HG03280 (cell line): ENCODE results near the gene BRAT1.

Source experiments
- ATAC-seq: cut with Tn5 transposase; IDR thresholded peaks from one replicate; pipeline ENCODE4 v1.9.1; 2021; ENCODE audit warnings: mild to moderate bottlenecking, moderate library complexity; ENCODE audit not compliant: unreplicated experiment

Gene BRAT1

DNA sequence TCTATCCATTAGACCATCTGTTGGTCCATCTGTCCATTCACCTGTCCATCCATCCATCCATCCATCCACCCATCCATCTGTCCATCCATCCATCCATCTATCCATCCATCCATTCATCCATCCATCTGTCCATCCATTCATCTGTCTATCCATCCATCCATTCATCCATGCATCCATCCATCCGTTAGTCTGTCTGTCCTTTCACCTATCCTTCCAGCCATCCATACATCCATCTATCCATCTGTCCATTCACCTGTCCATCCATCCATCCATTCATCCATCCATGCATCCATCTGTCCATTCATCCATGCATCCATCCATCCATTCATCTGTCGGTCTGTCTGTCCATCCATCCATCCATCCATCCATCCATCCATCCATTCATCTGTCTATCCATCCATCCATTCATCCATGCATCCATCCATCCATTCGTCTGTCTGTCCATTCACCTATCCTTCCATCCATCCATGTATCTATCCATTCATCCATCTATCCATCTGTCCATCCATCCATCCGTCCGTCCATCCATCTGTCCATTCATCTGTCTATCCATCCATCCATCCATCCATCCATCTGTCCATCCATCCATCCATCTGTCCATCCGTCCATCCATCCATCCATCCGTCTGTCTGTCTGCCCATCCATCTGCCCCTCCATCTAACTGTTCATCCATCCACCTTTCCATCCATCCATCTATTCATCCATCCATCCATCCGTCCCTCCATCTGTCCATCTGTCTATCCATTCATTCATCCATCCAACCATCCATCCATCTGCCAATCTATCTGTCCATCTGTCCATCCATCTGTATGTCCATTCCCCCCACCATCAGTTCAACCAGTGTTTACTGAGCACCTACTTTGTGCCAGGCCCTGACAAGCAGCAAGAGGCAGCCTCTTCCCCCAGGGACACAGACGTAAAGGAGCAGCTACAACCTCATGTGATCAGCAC, 40.6 kb downstream of the BRAT1 start:
- no peak for ATAC-seq

DNA sequence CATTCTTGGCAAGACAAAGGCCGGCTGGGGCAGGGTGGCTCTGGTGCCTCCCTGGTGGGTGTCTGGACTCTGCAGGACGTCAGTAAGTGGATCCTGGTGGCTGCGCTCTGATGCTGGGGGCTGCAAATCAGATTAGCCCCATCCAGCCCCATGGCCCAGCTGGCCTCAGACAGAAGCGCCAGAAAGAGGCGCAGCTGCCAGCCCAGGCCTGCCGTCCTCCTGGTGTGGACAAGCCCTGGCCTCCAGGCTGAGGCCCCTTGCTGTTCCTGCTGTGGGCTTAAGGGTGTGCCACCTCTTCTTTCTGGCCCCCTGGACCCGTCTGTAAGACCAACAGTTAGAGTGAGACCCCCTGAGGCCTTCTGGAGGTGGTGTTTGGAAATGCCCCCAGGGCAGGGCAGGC, 41.6 kb downstream of the BRAT1 start:
- no peak for ATAC-seq

GRCh38 chr7:2512713-2513112, 42.6 kb downstream of the BRAT1 start:
- no peak for ATAC-seq

DNA sequence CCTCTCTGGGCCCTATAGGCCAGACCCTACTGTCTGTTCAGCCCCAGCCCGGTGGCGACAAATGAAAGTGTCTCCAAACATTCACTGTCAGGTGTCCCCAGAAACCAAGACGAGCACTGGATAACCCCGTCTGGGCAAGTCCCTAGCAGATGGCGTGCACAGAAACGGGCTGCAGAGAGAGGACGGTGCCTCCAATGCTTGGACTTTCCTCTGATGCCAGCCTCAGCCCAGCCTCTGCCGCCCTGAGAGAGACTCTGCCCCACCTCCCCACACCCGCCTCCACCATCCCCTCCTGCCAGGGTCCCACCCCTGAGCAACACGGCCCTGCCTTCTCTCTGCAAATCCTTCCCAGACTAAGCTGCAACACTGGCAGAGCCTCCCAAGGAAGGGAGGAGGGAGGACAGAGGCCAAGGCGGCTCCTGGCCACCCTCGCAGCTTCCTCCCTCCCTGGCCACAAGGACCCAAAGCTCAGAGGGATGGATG, 43.1 kb downstream of the BRAT1 start:
- ATAC-seq: no peak

- ATAC-seq: no peak
Observed at GRCh38 chr7:2511769-2512168, 43.6 kb downstream of the BRAT1 start.

DNA sequence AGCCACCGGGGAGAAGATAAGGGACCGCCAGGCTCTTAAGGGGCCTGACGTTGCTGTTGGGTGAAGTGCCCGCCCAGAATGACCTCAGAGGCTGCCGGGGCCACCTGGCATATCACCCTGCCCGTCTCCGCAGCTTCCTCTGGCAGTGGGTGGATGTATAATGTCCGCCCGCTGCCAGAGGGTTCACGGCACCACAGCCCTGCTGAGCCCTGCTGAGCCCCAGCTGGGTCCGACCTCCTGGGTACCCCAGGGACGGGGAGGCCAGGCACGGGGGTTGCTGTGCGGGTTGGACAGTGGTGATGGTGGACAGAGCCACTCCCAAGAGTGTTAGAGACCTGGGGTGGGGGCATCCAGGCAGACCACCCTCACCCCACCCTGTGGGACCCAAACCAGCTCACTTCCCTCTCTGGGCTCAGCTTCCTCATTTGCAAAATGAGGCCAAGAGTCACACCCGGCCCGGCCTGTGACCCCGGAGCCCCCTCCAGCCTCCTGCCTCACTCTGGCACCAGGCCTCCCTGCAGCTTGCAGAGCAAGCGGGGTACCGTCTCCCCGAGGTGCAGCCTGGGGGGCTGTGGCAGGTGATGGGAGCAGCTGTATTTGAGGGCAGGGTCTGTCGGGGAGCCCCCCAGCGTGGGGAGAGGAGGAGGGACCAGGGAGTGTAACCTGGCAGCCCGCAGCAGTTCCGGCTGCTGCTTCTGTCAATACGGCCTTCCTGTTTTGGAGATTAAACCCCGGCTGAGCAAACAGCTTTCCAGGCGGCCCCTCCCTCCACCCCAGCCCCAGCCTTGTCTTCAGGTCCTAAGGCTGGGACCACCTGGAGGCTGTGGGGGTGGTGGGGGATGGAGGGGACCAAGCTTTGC, 44.2 kb downstream of the BRAT1 start:
- no peak for ATAC-seq

GRCh38 chr7:2510130-2510776, 45.1 kb downstream of the BRAT1 start:
- no peak for ATAC-seq

GRCh38 chr7:2509298-2509906, 45.9 kb downstream of the BRAT1 start:
- ATAC-seq: no peak

DNA sequence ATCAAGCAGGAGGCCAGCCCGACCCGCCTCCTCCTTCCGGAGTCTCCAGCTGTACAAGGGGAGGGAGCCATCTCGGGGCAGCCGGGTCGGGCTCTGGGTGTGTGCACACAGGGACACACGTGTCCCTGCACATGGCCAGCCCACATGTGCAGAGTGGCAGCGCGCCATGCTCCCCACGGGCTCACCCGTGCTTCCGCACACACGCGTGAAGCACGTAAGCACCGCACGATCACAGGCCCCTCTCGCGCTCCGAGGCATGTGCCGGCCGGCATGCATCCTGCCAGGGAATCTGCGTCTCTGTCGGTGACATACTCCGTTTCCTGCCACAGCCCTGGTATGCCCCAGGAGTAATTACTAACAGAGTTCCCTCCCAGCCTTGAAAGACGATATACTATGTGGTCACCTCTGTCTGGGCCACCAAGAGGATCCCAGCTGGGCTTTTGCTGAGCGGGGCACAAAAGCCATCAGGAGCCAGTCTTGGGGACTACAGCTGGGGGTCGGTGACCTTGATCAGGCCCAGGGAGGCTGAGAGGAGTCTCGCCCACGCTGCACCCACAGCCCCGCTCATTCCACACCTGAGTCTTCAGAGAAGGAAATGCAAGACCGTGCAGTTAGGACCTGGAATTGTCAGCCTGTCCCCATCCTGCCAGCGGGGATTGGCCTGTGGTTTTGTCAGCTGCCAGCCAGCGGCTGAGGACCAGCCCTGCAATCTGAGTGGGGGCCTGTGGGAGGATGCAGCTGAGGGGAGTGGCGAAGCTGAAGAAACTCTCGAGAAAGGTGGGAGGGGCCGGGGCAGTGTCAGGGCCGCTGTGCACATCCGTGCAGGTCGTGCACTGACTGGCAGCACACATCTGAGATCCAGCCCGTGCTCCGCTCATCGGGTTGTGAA, 46.8 kb downstream of the BRAT1 start:
- ATAC-seq: no peak

GRCh38 chr7:2507917-2508306, 47.4 kb downstream of the BRAT1 start:
- ATAC-seq: no peak

DNA sequence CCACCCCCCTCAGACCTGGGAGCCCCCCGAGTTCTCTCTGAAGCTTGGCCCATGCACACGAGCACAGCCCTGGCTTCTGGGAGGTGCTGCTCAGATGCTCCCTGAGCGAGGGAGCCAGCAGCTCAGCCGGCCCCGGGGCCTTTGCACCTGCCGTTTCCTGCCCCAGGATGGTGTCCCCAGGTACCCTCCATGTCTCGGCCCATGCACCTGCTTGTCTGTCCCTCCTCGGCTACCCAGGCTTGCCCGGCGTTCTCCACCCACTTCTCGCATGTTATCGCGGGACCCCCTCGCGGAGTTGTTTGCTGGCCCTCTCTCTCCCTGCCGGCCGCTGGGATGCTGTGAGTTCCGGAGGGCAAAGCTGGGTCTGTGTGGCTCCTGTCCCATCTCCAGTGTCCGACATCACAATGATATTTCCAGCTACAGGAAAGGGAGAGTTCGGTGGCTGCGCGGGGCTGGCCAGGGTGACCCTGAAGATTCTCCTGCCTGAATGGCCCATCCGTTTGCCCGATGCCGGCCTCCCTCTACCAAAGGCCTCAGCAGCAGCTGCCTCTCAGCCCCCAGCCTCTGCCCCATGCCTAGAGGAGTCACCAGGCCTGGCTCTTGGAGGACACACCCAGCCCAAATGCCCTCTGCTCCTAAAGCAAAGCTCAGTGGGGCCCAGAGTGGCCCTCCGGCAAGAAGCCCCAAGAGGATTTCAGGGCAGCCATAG, 48.0 kb downstream of the BRAT1 start:
- no peak for ATAC-seq

DNA sequence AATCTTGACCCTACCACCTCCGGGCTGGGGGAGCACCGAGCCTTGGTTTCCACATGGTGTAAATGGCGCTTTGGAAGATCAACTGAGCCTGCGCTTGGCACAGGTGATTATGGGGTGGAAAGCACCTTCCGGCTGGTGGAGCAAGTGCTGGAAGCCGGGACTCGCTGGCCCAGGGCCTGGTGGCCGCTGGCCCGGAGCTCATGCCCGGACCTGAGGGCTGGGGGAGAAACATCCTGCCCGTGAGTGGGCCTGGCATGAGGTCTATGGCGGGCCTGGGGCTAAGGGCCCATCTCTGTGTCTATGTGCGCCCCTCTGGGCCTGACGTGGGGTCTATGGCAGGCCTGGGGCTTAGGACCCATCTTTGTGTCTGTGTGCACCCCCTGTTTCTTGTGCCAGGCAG, 49.9 kb downstream of the BRAT1 start:
- ATAC-seq: no peak

DNA sequence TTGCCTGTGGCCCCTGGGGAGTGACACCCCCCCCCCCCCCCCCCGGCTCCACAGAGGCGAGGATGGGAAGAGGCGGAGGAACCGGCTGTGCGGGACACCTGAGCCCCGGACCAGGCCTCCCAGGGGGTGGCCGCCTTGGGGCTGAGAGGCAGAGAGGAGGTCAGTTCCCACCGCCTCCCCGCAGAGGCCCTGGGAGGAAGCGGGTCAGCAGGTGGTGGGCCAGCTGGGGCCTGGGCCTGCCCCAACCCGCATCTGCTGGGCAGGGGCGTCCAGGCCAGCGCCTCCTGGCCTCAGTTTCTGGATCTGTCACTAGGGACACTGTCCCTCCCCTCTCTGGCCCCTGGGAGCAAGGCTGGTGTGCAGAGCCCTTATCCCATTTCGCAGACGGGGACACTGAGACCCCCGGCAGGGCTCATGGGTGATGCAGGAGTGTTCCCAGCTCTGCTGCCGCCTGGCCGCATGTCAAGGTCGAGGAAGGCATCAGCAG, 50.4 kb downstream of the BRAT1 start:
- ATAC-seq: no peak

- ATAC-seq: no peak
Observed at GRCh38 chr7:2504128-2504888, 51.0 kb downstream of the BRAT1 start.

GRCh38 chr7:2503056-2503941, 52.0 kb downstream of the BRAT1 start:
- ATAC-seq: no peak

- no peak for ATAC-seq
Observed at GRCh38 chr7:2502647-2502966, 52.7 kb downstream of the BRAT1 start.

DNA sequence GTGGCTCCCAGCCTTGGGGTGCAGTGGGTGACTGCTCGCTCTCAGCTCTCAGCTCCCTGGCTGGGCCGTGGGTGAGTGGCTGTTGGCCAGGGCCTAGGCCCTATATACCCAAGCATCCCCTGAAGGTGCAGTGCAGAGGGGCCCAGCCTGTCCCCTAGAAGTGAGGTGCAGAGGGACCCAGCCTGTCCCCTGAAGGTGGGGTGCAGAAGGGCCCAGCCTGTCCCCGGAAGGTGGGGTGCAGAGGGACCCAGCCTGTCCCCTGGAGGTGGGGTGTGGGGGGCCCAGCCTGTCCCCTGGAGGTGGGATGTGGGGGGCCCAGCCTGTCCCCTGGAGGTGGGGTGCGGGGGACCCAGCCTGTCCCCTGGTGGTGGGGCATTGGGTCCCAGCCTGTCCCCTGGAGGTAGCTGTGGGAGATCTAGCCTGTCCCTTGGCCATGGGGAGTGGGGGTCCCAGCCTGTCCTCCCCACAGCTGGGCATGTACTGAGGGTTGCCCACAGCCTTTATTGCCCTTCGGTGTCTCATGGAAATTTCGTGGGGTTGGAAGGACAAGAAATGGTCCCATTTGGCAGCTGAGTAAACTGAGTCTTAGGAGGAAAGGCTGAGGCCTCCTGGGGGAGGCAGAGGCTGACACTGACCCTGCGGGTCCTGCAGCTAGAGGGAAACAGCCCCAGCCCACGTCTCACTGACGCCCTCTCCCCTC, 53.2 kb downstream of the BRAT1 start:
- no peak for ATAC-seq
